Left forelimb (tissue), 1 donor: ENCODE results near the gene PIK3R5.

Experiments
- DNase-seq: peaks from one replicate; pipeline ENCODE4 v3.0.0-alpha.2; 2018; ENCODE audit warnings: low spot score

Gene PIK3R5

DNA sequence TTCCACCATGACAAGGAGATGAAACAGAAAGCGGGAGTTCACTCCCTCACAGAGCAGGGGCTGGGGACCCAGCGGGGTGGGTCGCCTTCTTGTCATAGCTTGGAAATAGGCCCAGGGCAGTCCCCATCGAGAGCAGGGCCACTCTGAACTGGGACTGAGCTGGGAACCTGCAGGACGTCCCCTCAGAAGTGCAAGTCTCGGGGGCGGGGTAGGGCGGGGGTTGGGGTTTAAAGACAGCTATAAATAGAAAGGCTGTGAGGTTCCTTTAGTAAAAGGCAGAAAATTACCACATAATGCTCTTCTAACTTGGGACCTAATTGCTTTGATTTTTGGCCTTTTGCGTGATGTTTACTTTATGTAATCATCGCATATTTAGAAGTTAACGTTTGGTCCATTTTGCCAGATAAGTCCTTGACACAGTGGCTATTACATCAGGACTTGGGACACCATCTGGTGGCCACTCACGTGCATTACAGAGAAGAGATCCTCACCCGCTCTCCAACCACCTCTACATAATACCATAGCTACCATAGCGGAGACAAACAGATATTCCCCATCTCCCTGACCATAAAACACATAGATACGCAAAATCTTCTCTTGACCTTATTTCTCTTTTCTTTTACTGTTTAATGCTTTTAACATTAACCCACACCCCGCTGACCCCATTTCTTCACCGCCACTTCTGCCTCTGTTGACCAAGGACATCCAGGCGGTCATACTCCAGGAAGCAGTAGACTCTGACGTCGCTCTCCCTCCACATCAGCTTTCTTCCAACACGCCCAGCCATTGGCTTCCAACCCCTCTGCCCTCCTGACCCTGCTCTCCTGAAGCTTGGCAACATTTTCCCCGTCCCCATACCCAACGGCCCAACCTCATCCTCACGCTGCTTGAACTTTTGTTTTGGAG, 70.6 kb downstream of the PIK3R5 start:
- DNase-seq = peak; percentile 69

DNA sequence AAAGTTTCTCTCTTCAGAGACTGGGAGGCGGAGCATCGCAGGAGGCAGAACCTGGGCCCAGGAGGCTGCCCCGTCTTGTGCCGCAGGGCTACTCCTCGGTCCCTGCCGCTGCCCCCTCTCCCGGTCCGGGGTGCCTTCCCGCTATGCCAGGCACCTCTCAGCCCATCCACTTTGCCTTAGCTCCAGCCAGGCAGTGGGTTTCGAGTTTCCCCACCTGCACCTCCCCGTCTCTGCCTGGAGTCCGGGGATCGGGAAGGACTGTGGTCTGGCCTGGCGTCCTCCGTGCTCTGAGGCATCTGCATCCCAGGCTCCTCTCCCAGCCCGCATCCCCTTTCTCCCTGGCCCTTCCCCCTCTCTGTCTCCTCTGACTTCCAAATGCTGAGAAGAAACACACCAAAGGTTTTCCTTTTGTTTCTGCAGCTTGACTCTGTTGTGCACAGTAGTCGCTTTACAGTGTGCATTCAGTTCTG, 71.3 kb downstream of the PIK3R5 start:
- DNase-seq = peak; percentile 57

DNA sequence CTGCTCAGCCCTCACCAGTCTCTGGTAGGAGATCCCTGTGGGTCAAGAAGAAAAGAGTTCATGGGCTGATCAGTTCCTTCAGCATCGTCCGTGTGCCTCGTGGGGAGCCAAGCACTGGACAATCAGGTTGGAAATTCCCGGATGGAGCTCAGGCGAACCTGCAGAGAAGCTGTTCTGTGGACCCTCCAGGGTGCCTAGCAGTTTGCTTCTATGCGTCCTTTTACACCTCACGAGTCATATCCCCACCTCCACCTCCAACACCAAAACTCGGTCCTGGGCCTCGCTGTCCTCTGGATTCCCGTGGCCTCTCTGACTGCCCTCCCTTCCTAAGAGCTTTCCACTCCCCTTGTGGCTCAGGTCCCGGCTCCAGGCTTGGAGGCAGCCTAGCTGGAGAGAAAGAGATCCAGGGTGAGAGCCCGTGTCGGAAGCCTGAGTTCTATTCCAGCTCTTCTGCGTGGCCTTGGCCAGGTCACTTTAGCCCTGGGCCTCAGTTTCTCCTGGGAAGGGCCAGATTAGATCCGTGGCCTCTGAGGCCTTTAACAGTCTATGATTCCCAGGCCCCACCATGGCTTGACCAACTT, 71.8 kb downstream of the PIK3R5 start:
- peak; percentile 55 for DNase-seq

DNA sequence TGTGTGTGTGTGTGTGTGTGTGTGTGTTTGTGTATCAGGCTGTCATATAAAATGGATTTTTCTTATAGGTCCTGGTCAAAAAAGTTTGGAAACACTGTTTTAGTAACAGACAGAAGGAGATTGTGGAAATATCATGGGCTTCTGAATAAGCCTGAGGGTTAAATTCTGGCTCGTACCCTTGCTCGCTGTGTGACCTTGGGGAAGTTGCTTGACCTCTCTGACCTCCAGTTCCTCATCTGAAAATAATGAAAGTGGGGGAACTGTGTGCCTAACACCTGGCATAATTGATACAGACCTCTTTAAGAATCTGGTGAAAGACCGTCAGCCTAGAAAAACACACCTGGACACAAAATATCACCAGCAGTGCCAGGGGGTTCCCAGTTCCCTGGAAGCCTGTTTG, 72.4 kb downstream of the PIK3R5 start:
- DNase-seq = no peak

DNA sequence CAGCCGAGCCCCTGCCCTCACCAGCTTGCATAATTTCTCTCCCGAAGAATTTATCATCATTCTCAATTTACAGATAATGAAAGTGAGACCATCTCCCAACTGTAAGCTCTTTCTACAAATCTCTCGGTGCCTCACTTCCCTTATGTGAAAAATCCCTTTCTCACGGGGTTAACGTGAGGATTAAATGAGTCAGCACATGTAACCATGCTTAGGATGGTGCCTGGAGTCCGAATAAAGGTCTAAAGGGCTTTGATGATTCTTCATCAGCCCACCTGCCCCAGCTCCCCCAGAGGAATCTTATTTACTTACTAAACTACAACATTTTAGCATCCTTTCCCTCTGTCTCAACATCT, 73.2 kb downstream of the PIK3R5 start:
- no peak for DNase-seq

DNA sequence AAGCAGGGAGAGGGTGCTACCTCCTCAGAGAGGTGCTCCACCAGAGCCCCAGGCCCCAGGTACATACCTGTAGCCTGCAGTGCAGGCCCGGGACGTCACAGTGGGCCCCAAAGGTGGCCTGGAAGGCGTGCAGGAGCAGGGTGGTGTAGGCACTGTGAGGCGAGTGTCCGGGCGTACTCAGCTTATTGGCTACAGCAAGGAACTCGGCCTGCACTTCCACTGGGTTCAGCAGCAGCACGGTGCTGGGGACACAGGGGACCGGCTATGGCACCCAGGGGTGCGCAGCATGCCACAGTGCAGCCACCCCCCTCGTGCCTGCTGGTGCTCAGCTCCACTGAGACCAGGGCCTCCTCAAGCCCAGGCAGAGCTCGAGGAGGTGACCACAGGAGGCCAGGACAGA, 74.8 kb downstream of the PIK3R5 start:
- no peak for DNase-seq

DNA sequence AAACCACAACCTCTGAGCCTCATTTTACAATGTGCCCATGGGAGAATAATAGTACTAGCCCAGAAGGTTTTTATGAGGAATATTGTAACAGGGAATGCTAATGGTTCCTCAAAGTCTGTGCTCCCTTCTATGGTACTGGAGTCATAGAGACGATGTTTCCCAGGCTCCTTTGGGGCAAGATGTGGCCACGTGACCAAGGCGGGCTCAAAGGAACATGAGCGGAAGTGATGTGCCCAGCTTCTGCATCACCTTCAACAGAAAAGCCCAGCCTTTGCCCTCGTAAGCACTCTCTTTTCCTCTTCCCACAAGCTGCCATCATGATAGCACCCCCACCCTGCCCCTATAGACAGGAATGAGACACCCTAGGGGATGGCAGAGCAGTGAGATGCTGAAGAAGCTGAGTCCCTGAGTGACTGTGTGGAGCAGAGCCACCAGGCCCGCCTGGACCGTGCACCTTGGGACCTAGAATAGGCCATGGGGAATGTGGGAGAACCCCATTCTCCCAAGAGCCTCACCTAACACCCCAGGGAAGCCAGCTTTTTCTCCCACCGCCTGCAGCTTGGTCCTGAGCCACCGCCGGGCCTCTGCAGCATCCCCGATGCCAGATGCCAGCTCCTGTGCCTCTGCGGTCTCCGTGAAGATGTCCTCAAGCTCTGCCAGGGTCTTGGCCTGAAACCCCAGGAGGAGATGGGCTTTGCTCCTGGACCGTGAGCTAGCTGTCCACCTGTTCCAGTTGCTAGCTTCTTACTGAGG, 75.9 kb downstream of the PIK3R5 start:
- no peak for DNase-seq

DNA sequence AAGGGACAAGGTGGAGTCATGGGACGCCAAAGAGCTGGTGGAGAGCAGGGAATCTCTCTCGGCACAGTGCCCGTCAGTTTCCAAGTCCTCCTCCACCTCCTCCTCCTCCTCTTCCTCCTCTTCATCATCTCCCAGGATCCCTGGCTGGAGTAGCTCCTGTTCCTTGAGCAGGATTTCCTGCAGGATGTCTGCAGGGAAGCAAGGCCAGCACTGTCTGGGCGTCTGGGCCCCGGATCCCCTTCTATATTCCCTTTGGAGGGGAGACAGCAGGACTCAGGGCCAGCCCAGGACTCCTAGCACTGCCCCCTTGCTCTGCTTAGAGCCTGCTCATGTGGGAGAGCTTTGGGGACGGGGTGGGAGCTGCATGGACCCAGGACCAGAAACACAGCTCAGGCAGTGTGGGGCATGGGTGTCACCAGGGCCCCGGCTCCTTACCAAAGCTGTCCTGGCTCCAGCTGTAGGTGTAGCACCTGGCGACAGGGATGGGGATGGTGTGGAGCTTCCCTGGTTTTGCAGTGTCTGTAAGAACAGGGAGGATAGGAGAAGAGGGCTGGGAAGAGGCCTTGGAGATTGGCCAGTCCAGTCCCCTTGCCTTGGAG, 76.7 kb downstream of the PIK3R5 start:
- DNase-seq = no peak

DNA sequence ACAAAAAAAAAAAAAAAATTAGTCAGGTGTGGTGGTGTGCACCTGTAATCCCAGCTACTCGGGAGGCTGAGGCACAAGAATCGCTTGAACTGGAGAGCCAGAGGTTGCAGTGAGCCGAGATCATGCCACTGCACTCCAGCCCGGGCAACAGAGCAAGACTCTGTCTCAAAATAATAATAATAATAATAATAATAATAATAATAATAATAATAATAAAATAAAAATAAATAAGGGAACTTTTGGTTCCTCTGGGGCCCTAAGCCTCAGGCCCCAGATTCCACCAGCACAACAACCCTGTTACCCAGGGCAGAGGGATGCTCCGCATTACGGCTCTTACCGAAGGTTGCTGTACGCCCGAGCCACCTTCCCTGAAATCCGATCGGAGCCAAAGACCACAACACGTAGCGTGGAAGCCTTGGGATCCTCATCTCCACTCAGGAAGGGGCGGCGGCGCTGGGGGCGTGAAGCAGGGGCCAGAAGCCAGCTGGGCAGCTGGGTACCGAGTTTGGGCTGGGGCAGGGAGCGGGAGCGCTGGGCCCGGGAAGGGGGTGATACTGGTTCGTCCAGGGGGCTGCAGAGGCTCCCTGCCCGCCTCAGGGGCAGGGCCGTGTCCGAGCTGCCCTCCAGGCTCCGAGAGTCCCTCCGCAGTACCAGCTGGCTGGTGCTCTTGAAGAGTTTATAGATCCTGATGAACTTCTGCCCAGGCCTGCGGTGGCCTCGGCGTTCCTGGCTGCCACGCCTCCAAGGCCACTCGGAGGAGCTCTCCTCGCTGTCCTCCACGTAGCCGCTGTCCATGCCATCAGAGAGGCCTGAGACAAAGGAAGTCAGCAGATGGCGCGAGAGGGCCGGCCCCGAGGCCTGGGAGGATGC, 77.4 kb downstream of the PIK3R5 start:
- no peak for DNase-seq

DNA sequence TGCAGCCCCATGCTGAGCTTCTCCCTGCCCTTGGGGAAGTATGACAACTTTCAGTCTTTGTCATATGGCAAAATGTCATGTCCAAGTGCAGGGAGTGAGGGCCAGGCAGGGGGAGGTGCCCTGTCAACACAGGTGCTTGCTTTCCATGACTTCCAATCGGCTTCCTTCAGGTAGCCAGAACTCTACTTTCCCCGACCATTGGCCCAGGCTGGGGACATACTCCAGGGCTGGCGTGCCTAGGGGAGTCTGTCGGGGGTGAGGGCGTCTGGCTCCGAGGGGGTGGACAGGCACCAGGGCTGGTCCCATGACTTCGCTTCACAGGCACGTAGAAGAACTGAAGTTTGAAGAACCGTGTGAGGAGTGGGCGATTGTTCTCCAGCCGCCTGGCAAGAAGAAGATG, 78.2 kb downstream of the PIK3R5 start:
- DNase-seq = peak; percentile 65

DNA sequence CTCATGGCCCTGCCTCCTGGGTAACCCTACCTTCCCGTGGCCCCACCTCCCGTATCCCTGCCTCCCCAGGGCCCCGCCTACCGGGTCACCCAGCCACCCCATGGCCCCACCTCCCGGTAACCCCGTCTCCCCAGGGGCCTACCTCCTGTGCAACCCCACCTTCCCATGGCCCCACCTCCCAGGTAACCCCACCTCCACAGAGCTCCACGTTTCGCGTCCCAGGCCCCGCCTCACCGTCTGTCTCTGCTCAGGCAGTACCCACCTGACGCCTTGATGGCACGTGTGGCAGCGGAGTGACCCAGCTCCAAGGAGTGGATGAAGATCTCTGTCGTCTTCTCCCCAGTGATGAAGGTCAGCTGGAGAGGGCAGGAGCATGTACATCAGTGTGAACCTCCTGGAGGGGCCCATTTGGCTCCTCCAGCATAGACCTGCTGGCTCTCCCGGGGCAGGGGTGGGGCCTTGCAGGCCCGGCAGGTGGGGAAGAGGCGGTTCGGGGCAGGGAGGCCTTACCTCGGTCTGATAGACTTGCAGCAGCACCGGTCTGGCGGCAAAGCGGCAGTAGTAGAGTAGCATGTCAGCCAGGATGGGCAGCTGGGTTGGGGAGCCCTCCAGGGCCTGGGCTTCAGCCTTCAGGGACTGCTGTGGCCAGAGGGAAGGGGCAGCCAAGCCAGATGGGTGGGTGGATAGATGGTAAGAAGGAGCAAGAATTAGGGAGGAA, 79.4 kb downstream of the PIK3R5 start:
- peak; percentile 61 for DNase-seq

DNA sequence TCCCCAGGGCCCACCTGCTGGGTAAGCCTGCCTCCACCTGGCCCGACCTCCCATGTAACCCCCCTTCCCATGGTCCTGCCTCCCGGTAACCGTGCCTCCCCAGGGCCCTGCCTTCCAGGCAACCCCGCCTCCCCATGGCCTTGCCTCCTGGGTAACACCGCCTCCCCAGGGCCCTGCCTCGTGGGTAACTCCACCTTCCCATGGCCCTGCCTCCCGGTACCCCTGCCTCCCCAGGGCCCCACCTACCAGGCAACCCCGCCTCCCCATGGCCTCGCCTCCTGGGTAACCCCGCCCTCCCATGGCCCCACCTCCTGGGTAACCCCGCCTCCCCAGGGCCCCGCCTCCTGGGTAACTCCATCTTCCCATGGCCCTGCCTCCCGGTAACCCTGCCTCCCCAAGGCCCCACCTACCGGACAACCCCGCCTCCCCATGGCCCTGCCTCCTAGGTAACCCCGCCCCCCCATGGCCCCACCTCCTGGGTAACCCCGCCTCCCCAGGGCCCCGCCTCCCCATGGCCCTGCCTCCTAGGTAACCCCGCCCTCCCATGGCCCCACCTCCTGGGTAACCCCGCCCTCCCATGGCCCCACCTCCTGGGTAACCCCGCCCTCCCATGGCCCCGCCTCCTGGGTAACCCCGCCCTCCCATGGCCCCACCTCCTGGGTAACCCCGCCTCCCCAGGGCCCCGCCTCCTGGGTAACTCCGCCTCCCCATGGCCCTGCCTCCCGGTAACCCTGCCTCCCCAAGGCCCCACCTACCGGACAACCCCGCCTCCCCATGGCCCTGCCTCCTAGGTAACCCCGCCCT, 80.1 kb downstream of the PIK3R5 start:
- peak; percentile 26 for DNase-seq

DNA sequence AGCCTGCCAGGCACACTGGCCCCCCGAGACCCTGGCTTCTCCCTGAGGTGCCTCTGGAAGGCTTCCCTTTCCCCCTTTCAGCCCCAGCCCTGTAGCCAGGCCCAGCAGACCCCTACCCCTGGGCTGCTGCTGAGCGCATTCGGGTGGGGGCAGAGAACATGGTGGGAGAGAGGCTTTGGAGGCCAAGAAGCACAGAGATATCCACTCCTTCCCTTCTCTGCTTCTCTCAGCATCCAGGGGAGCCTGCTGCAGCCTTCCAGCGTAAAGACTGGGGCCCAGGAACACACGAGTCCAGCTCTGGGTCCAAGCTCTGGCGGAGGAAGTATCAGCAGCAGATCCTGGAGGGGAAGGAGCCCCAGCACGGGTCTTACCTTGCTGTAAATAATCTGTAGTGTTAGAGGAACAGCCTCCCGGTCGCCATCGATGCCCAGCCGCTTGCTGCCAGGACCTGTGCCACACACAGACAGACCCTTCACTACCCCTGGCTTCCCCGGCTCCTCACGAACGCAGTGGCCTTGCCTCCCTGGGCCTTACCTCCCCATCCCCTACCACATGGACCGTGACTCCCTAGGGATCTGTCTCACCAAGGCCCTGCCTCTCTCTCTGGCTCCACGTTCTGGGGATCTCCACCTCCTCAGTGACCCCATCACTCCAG, 81.0 kb downstream of the PIK3R5 start:
- DNase-seq = no peak

DNA sequence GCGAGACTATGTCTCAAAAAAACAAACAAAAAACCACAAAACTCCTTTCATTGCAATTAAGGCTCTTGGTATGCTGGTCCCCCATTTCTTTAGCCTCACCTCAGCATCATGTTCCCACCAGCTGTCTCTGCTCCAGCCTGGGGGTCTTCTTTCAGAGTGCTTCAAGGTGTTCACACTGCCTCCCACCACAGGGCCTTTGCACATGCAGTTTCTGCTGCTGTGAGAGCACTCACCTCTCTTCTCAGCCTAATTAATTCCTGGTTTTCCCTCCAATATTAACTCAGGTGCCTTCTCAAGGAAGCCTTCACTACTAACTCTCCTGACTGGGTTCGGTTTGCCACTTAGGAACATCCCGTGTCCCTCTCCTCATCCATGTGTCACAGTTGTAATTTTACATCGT, 82.2 kb downstream of the PIK3R5 start:
- no peak for DNase-seq

DNA sequence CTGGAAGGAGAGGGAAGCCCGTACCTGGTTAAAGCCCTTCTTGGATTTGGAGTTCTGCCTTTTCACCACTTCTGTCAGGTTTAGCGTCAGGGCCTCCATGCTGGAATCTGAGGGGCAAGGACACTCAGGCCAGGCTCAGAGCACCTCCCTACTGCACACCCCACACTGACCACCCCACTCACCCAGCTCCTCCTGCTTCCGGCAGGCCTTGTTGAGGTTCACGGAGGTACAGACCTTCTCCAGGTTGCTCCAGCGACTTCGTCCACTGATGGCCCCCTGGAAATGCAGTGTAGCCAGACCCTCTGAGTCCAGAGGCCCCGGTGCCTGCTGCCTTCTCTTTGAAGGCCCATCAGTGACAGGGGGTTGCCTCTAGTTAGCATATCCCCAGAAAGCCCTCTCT, 83.9 kb downstream of the PIK3R5 start:
- no peak for DNase-seq

DNA sequence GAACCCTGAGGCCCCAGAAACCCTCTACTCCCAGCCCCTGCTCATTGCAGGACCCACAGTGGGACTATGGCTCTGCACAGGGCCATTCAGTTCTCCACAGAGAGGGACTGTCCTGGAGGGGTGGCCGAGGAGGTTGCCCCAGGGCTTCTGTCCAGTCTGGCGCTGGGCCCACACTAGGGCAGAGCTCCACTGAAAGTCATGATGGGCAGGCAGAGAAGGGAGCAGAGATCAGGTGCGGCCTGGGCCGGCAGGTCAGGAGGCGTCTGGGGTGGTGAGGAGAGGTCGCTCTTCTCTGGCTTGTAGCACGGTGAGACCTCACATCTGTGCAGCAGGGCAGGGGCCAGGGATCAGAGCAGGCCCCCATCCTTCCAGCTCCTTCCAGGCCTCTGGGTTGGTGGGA, 85.0 kb downstream of the PIK3R5 start:
- no peak for DNase-seq

DNA sequence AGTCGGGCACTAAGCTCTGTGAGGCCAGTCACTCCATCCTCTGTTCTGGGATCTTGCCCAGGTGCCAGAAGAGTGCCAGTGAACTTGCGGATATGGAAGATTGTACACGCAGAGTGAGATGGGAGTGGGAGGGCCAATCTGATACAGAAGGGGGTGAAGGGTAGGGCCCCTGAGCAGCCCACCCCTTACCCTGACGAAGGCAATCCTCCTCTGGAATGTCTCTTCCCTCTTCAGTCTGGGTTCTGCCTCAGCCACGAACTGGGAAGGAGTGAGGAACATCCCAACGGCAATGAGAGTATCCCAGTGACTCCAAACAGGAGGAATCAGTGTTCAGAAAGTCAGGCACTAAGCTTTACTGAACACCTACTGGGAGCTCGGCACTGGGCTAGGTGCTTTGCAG, 86.1 kb downstream of the PIK3R5 start:
- DNase-seq = no peak

DNA sequence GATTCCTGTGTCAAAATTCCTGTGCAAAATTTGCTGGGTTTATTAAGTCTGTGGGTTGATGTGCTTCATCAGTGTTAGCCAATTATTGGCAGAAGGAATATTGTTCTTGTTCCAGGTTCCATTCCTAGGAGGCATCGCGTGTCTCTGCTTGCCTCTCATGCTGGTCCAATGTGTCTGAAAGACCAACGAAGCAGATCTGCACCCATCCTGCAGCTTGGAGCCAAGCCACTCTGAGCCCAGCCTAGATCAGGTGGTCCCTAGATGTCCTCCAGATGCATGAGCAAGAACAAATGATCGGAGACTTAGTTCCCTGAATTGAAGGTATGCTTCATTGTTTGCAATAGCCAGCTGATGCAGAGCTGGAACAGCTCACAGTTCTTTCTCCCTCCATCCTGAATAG, 87.5 kb downstream of the PIK3R5 start:
- DNase-seq = no peak

DNA sequence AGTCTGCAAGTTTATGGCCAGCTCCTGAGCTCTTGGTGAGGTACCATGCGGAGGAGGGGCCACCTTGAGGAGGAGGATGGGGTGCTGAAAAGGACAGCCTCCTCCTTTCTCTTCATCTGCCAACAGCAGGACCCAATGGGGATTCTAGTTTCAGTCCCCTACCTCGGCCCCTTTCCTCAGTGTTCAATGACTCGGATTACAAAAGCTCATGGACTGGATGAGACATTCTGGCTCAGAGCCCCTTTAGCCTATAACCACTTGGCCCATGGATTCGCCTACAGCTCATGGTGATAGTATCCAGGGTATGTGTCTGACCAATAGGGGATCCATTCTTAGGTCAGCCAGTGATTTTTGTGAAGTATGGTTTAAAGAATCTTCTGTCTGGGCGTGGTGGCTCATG, 89.5 kb downstream of the PIK3R5 start:
- no peak for DNase-seq

DNA sequence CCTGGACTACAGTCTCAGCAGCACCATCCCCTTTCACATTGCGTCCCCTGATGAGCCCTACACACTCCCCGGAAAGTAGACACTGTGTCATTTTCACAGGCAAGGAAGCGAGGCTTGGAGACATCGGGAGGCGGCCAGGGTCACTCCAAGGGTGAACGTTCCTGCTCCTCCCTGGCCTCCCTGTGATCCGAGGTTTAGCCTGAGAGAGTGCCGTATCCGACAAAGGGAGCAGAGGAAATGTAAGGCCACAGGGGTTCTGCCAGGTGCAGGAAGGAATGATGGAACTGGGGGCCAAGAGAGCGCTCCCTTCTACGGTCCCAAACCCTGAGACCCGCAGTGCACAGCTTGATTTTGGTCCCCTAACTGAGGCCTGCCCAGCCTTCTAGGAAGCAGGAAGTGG, 90.1 kb downstream of the PIK3R5 start:
- DNase-seq = no peak
